Activated naive CD8-positive, alpha-beta T cell treated with anti-CD3 and anti-CD28 coated beads for 36 hours (primary cell): Measurements from ENCODE around the gene CSNK2B. TPM values are rescaled to one million over a fixed set of nuclear protein-coding genes. Genes with fewer than 3 reads are reported as not detected.
A peak's percentile ranks its signal among the peaks of the same experiment; 100 is the strongest.

Experiments
- DNase-seq: peaks from one replicate; pipeline ENCODE4 v3.0.0; 2021
- H3K27ac Mint-ChIP-seq: one replicate; pipeline ENCODE4 v1.8.0; 2022; ENCODE audit warnings: mild to moderate bottlenecking, moderate library complexity, mixed read lengths
- H3K27me3 Mint-ChIP-seq: one replicate; pipeline ENCODE4 v1.8.0; 2022; ENCODE audit warnings: mild to moderate bottlenecking, mixed read lengths
- H3K36me3 Mint-ChIP-seq: one replicate; pipeline ENCODE4 v1.8.0; 2021; ENCODE audit warnings: mild to moderate bottlenecking, mixed read lengths
- H3K4me1 Mint-ChIP-seq: one replicate; pipeline ENCODE4 v1.8.0; 2021; ENCODE audit warnings: mixed read lengths
- H3K4me3 Mint-ChIP-seq: one replicate; pipeline ENCODE4 v1.8.0; 2022; ENCODE audit warnings: mild to moderate bottlenecking, moderate library complexity, mixed read lengths
- H3K9me3 Mint-ChIP-seq: one replicate; pipeline ENCODE4 v1.8.0; 2022; ENCODE audit warnings: mixed read lengths
- total RNA-seq, 2 experiments: library from RNA; stranded (reverse); gene quantifications; one replicate each; pipeline ENCODE4 v1.2.3, GENCODE V29; 2021

CSNK2B gene
- total RNA-seq, 2 experiments from 2014 or later: 297 to 307 TPM

DNA sequence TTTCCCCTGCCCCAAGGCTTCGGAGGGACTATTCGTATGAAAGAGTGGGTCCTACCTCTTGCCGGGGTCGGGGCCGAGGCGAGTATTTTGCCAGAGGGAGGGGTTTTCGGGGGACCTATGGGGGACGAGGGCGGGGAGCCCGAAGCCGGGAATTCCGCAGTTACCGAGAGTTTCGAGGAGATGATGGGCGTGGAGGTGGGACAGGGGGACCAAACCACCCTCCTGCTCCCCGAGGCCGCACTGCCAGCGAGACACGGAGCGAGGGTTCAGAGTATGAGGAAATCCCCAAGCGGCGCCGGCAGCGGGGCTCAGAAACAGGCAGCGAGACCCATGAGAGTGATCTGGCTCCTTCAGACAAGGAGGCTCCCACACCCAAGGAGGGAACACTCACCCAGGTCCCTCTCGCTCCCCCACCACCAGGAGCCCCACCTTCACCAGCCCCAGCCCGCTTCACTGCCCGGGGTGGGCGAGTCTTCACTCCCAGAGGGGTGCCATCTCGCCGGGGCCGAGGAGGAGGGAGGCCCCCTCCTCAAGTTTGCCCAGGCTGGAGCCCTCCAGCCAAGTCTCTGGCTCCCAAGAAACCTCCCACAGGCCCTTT lies 34.1 kb upstream of the CSNK2B start:
- no peak overlapping the region for H3K4me3 Mint-ChIP-seq
- H3K4me1 Mint-ChIP-seq: peaks cover 3% of the 10 kb centered on the region
- no peaks in the 10 kb centered on the region for H3K27me3 Mint-ChIP-seq
- peaks cover 34% of the 10 kb centered on the region for H3K36me3 Mint-ChIP-seq
- no peak for DNase-seq
- peak overlapping the region; percentile 10 for H3K27ac Mint-ChIP-seq
- no peaks in the 10 kb centered on the region for H3K9me3 Mint-ChIP-seq

GRCh38 chr6:31632279-31632946 lies 33.5 kb upstream of the CSNK2B start:
- H3K9me3 Mint-ChIP-seq: no peaks in the 10 kb centered on the region
- peak overlapping the region; percentile 69 for H3K27ac Mint-ChIP-seq

DNA sequence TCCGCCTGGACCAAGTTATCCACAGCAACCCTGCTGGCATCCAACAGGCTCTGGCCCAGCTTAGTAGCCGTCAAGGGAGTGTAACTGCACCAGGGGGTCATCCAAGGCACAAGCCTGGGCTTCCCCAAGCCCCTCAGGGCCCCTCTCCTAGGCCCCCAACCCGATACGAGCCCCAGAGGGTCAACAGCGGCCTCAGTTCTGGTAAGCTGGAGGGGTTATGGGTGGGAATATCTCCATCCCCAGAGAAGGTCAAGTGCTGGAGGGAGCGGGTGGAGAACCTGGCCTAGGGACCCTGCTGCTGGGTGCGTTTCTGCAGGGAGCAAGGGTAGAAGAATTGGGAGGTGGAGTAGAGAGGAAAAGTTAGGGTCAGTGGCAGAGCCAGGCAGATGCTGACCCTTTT lies 32.4 kb upstream of the CSNK2B start:
- H3K27ac Mint-ChIP-seq: peak overlapping the region; percentile 34
- no peaks in the 10 kb centered on the region for H3K9me3 Mint-ChIP-seq
- DNase-seq: no peak
- peaks cover 28% of the 10 kb centered on the region for H3K36me3 Mint-ChIP-seq
- no peak overlapping the region for H3K4me3 Mint-ChIP-seq
- no peaks in the 10 kb centered on the region for H3K27me3 Mint-ChIP-seq
- peaks cover 3% of the 10 kb centered on the region for H3K4me1 Mint-ChIP-seq

More at GRCh38 chr6:31632279-31632946, 33.5 kb upstream of the CSNK2B start:
- no peaks in the 10 kb centered on the region for H3K27me3 Mint-ChIP-seq
- no peak overlapping the region for H3K4me3 Mint-ChIP-seq
- H3K4me1 Mint-ChIP-seq: peaks cover 3% of the 10 kb centered on the region
- H3K36me3 Mint-ChIP-seq: peaks cover 33% of the 10 kb centered on the region
- no peak for DNase-seq

GRCh38 chr6:31634131-31634530 lies 31.7 kb upstream of the CSNK2B start:
- Mint-ChIP-seq H3K36me3 (peaks cover 30% of the 10 kb centered on the region), H3K4me1 (peaks cover 6% of the 10 kb centered on the region)
- DNase-seq: no peak

GRCh38 chr6:31634969-31635575 lies 30.8 kb upstream of the CSNK2B start:
- Mint-ChIP-seq H3K27me3 (no peaks in the 10 kb centered on the region), H3K4me3 (no peak overlapping the region), H3K9me3 (no peaks in the 10 kb centered on the region), H3K36me3 (peaks cover 25% of the 10 kb centered on the region), H3K27ac (peak overlapping the region; percentile 15), H3K4me1 (peaks cover 13% of the 10 kb centered on the region)
- DNase-seq: no peak

More at GRCh38 chr6:31634131-31634530, 31.7 kb upstream of the CSNK2B start:
- H3K27me3 Mint-ChIP-seq: no peaks in the 10 kb centered on the region
- no peaks in the 10 kb centered on the region for H3K9me3 Mint-ChIP-seq
- H3K27ac Mint-ChIP-seq: peak overlapping the region; percentile 2
- H3K4me3 Mint-ChIP-seq: no peak overlapping the region

GRCh38 chr6:31636698-31637596 lies 28.9 kb upstream of the CSNK2B start:
- Mint-ChIP-seq H3K4me3 (no peak overlapping the region), H3K36me3 (peaks cover 14% of the 10 kb centered on the region), H3K27me3 (no peaks in the 10 kb centered on the region), H3K9me3 (no peaks in the 10 kb centered on the region), H3K4me1 (peaks cover 18% of the 10 kb centered on the region), H3K27ac (peak overlapping the region; percentile 58)
- no peak for DNase-seq

GRCh38 chr6:31639043-31639442 lies 26.8 kb upstream of the CSNK2B start:
- H3K4me3 Mint-ChIP-seq: no peak overlapping the region

GRCh38 chr6:31639449-31639861 lies 26.4 kb upstream of the CSNK2B start:
- DNase-seq: no peak
- Mint-ChIP-seq H3K9me3 (no peaks in the 10 kb centered on the region), H3K4me3 (no peak overlapping the region), H3K27me3 (no peaks in the 10 kb centered on the region), H3K4me1 (peaks cover 15% of the 10 kb centered on the region), H3K36me3 (peaks cover 9% of the 10 kb centered on the region), H3K27ac (peak overlapping the region; percentile 63)

More at GRCh38 chr6:31639043-31639442, 26.8 kb upstream of the CSNK2B start:
- Mint-ChIP-seq H3K36me3 (peaks cover 10% of the 10 kb centered on the region), H3K4me1 (peaks cover 15% of the 10 kb centered on the region), H3K27ac (peak overlapping the region; percentile 63), H3K27me3 (no peaks in the 10 kb centered on the region), H3K9me3 (no peaks in the 10 kb centered on the region)
- DNase-seq: no peak

DNA sequence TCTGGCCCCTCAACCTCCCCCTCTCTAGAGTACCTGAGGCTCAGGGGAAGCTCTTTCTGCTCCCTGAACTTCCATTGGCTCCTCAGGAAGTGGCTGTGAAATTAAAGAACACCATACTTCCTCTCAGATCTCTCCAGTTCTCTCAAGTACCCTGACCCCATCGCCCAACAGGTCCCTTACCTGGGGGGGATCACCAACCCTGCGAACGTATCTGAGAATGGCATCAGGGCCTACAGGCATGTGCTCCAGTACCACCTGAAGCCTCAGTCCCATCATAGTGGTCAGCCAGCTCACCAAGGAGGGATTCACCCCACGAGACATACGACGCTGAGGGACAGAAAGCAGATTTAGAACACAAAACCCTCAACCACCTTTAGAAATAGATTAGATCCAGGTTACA lies 25.3 kb upstream of the CSNK2B start:
- Mint-ChIP-seq H3K27me3 (no peaks in the 10 kb centered on the region), H3K4me3 (no peak overlapping the region), H3K36me3 (peaks cover 13% of the 10 kb centered on the region), H3K27ac (peak overlapping the region; percentile 48), H3K9me3 (no peaks in the 10 kb centered on the region), H3K4me1 (peaks cover 18% of the 10 kb centered on the region)
- no peak for DNase-seq

- Mint-ChIP-seq H3K4me1 (peaks cover 18% of the 10 kb centered on the region), H3K36me3 (peaks cover 13% of the 10 kb centered on the region), H3K27me3 (no peaks in the 10 kb centered on the region), H3K4me3 (no peak overlapping the region), H3K27ac (no peak overlapping the region), H3K9me3 (no peaks in the 10 kb centered on the region)
- no peak for DNase-seq
These were observed 24.5 kb upstream of the CSNK2B start for GRCh38 chr6:31641370-31641769.

DNA sequence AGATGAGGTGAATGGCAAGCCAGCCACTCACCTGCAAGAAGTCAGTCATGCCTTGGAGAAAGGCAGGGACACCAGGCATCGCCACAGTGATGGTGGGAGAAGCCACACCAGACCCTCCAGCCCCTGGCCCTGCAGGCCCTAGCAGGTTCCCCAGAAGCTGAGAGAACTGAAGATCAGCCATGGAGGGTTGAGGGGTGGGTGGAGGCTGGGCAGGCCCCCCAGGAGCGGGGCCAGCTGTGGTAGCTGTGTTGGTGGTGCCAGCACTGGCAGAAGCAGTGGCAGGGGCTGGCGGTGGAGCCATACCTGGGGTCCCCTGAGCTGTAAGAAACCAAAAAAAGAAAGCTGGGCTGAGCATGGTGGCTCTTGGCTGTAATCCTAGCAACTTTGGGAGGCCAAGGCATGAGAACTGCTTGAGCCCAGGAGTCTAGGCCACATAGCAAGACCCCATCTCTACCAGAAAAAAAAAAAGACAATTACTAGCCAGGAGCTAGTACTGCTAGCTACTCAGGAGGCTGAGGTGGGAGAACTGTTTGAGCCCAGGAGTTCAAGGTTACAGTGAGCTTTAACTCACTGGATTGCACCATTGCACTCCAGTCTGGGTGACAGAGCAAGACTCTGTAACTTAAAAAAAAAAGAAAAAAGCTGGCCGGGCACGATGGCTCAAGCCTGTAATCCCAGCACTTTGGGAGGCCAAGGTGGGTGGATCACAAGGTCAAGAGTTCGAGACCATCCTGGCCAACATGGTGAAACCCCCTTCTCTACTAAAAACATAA lies 22.9 kb upstream of the CSNK2B start:
- peaks cover 14% of the 10 kb centered on the region for H3K36me3 Mint-ChIP-seq
- no peak for DNase-seq
- no peak overlapping the region for H3K4me3 Mint-ChIP-seq
- no peaks in the 10 kb centered on the region for H3K9me3 Mint-ChIP-seq
- no peaks in the 10 kb centered on the region for H3K27me3 Mint-ChIP-seq
- H3K4me1 Mint-ChIP-seq: peaks cover 18% of the 10 kb centered on the region
- no peak overlapping the region for H3K27ac Mint-ChIP-seq

DNA sequence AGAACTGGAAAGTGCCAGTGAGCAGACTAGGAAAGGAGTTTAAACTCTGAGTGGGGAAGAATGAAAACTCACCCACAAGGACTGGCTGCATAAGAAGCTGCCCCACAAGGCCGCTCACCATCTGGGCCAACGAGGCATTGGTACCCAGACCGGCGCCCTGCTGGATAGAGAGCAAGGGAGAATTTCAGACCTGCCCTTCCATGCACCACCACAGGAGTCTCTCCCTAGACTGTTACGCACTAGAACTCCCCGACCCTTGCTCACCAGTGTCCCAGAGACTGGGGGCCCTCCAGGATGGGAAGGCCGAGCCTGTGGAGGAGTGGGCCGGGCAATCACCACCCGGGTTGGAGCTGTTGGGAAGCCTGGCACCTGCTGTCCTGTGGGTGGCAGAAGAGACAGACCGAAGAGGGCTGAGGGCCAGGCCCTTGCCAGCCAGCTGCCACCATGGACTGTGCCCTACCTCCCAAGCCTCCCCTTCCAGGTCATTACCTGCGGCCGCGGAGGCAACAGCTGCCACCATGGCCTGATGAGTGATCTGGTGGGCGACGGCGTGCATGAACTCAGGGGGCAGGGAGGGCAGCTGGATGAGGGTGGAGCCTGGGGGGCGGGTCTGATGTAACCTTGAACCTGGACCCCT lies 21.9 kb upstream of the CSNK2B start:
- no peak overlapping the region for H3K4me3 Mint-ChIP-seq
- peaks cover 19% of the 10 kb centered on the region for H3K4me1 Mint-ChIP-seq
- no peaks in the 10 kb centered on the region for H3K9me3 Mint-ChIP-seq
- H3K27ac Mint-ChIP-seq: no peak overlapping the region
- DNase-seq: no peak
- no peaks in the 10 kb centered on the region for H3K27me3 Mint-ChIP-seq
- peaks cover 15% of the 10 kb centered on the region for H3K36me3 Mint-ChIP-seq

DNA sequence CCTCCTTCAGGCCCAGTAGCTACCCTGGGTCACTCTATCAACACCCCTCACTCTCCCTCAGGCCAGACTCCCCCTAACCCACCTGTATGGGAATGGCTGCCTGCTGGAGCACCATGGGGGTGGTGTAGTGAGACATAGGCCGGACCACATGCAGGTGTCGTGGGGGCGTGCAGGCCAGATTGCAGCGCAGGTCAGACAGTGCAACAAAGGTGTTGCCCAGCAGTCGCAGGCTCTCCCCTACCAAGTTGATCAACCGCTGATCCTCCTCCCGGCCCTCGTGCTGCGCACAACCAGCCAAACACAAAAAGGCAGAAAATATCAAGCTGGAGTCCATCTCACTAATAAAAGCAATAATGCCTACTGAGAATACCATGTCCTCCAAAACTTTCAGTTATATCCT lies 20.6 kb upstream of the CSNK2B start:
- H3K27me3 Mint-ChIP-seq: no peaks in the 10 kb centered on the region
- peaks cover 25% of the 10 kb centered on the region for H3K36me3 Mint-ChIP-seq
- H3K9me3 Mint-ChIP-seq: no peaks in the 10 kb centered on the region
- no peak for DNase-seq
- H3K4me1 Mint-ChIP-seq: peaks cover 21% of the 10 kb centered on the region
- H3K4me3 Mint-ChIP-seq: no peak overlapping the region
- H3K27ac Mint-ChIP-seq: peak overlapping the region; percentile 25
